Smooth muscle cell (in vitro differentiated cells): ENCODE measurements around the gene USP43. TPM values are rescaled to one million over a fixed set of nuclear protein-coding genes. Genes with fewer than 3 reads are reported as not detected.

Experiments
- DNase-seq: peaks from one replicate; lab custom pipeline; 2025; ENCODE audit not compliant: unreplicated experiment; lab: John Stamatoyannopoulos, UW
- H2AFZ ChIP-seq: fragments of 200-600 bp; sonication (generic); 2 replicates; pipeline ENCODE4 v1.6.0; 2016; ENCODE audit warnings: antibody characterized with exemption, low read depth, mild to moderate bottlenecking
- H3F3A ChIP-seq: fragments of 200-600 bp; sonication (generic); 2 replicates; pipeline ENCODE4 v1.6.0; 2017; ENCODE audit warnings: antibody characterized with exemption, low read depth
- H3K27ac ChIP-seq: fragments of 200-600 bp; sonication (generic); 2 replicates; pipeline ENCODE4 v1.5.1; 2016; ENCODE audit warnings: low read depth, mild to moderate bottlenecking
- H3K27me3 ChIP-seq: fragments of 200-600 bp; sonication (generic); 2 replicates; pipeline ENCODE4 v1.6.1; 2016; ENCODE audit warnings: low read depth, mild to moderate bottlenecking
- H3K36me3 ChIP-seq: fragments of 200-600 bp; sonication (generic); 2 replicates; pipeline ENCODE4 v1.5.1; 2016; ENCODE audit warnings: low read depth
- H3K4me1 ChIP-seq: fragments of 200-600 bp; sonication (generic); 2 replicates; pipeline ENCODE4 v1.5.1; 2016; ENCODE audit warnings: low read depth
- H3K4me2 ChIP-seq: fragments of 200-600 bp; sonication (generic); 2 replicates; pipeline ENCODE4 v1.6.0; 2016; ENCODE audit warnings: mild to moderate bottlenecking
- H3K4me3 ChIP-seq: fragments of 200-600 bp; sonication (generic); 2 replicates; pipeline ENCODE4 v1.5.1; 2016; ENCODE audit warnings: mild to moderate bottlenecking
- H3K79me2 ChIP-seq: fragments of 200-600 bp; sonication (generic); 2 replicates; pipeline ENCODE4 v1.6.0; 2016; ENCODE audit warnings: low read depth, mild to moderate bottlenecking
- H3K9ac ChIP-seq: fragments of 200-600 bp; sonication (generic); 2 replicates; pipeline ENCODE4 v1.6.0; 2016; ENCODE audit warnings: low read depth
- H3K9me3 ChIP-seq: fragments of 200-600 bp; sonication (generic); replicated peaks from 2 replicates; pipeline ENCODE4 v1.5.1; 2016; ENCODE audit warnings: low read depth
- H4K20me1 ChIP-seq: fragments of 200-600 bp; sonication (generic); 2 replicates; pipeline ENCODE4 v1.6.0; 2016; ENCODE audit warnings: low read depth
- CTCF ChIP-seq: fragments of 200-600 bp; sonication (generic); IDR thresholded peaks from 2 replicates; pipeline ENCODE4 v1.5.1; 2017; ENCODE audit warnings: borderline replicate concordance, mild to moderate bottlenecking, antibody characterized with exemption; ENCODE audit not compliant: insufficient read depth, poor library complexity, severe bottlenecking
- WGBS: methylation state at CpG from one replicate; pipeline ENCODE4 v1.1.7; 2016; ENCODE audit warnings: low lambda C conversion rate; 5-methylcytosine and 5-hydroxymethylcytosine counted together
- polyA plus RNA-seq: library from polyadenylated mRNA; unstranded; fragments of >200 nt; fragmentation: Nextera tagmentation; extraction: Ambion mirVana; gene quantifications from 2 replicates; pipeline ENCODE4 v1.2.1, GENCODE V29; 2016
- total RNA-seq: library from RNA; depleted of rRNA; stranded (reverse); fragments of >200 nt; gene quantifications from 2 replicates; pipeline ENCODE4 v1.2.3, GENCODE V29; 2014

The USP43 gene
- total and polyA plus RNA-seq, 2 experiments from 2014 or later, result 2.0 to 2.7 TPM

GRCh38 chr17:9715503-9716016, 70.2 kb downstream of the USP43 start:
- no peaks in the 10 kb centered on the region for H4K20me1 ChIP-seq
- no peaks in the 10 kb centered on the region for H3K79me2 ChIP-seq
- no peak overlapping the region for H3K9ac ChIP-seq
- no peak overlapping the region for H3K4me2 ChIP-seq
- H3K36me3 ChIP-seq, result no peaks in the 10 kb centered on the region
- H3K27me3 ChIP-seq, result no peaks in the 10 kb centered on the region
- H3K27ac ChIP-seq, result no peak overlapping the region
- 100% methylated on average over 1 of the region's 1 CpG for WGBS
- no peaks in the 10 kb centered on the region for H3K9me3 ChIP-seq
- H2AFZ ChIP-seq, result no peak overlapping the region
- no peak for DNase-seq
- no peaks in the 10 kb centered on the region for H3K4me1 ChIP-seq
- H3K4me3 ChIP-seq, result no peak overlapping the region
- TF ChIP-seq CTCF, result no peak
- no peaks in the 10 kb centered on the region for H3F3A ChIP-seq

GRCh38 chr17:9725575-9725974, 80.3 kb downstream of the USP43 start:
- Histone ChIP-seq H3F3A (no peaks in the 10 kb centered on the region), H3K9ac (no peak overlapping the region), H4K20me1 (no peaks in the 10 kb centered on the region), H3K79me2 (no peaks in the 10 kb centered on the region), H3K4me2 (no peak overlapping the region), H3K27ac (no peak overlapping the region), H3K4me3 (no peak overlapping the region), H3K9me3 (no peaks in the 10 kb centered on the region), H3K27me3 (no peaks in the 10 kb centered on the region), H3K4me1 (peaks cover 7% of the 10 kb centered on the region), H3K36me3 (no peaks in the 10 kb centered on the region), H2AFZ (no peak overlapping the region)
- no peak for TF ChIP-seq CTCF
- WGBS, result 86% methylated on average over 9 of the region's 9 CpGs
- DNase-seq, result no peak

- WGBS, result 89% methylated on average over 6 of the region's 6 CpGs
- TF ChIP-seq CTCF, result no peak
- DNase-seq, result no peak
Observed at GRCh38 chr17:9726291-9726690, 81.0 kb downstream of the USP43 start.

GRCh38 chr17:9728005-9728404, 82.7 kb downstream of the USP43 start:
- Histone ChIP-seq H3K4me1 (peaks cover 7% of the 10 kb centered on the region), H3K4me3 (no peak overlapping the region), H3K4me2 (no peak overlapping the region), H3K27ac (no peak overlapping the region), H2AFZ (no peak overlapping the region), H3F3A (no peaks in the 10 kb centered on the region), H3K9ac (no peak overlapping the region), H4K20me1 (no peaks in the 10 kb centered on the region), H3K27me3 (no peaks in the 10 kb centered on the region), H3K36me3 (no peaks in the 10 kb centered on the region), H3K9me3 (no peaks in the 10 kb centered on the region), H3K79me2 (no peaks in the 10 kb centered on the region)
- DNase-seq, result no peak
- 96% methylated on average over 18 of the region's 18 CpGs for WGBS
- no peak for TF ChIP-seq CTCF

More at GRCh38 chr17:9726291-9726690, 81.0 kb downstream of the USP43 start:
- Histone ChIP-seq H4K20me1 (no peaks in the 10 kb centered on the region), H3K9me3 (no peaks in the 10 kb centered on the region), H2AFZ (no peak overlapping the region), H3K4me3 (no peak overlapping the region), H3K4me2 (no peak overlapping the region), H3F3A (no peaks in the 10 kb centered on the region), H3K4me1 (peaks cover 7% of the 10 kb centered on the region), H3K79me2 (no peaks in the 10 kb centered on the region), H3K36me3 (no peaks in the 10 kb centered on the region), H3K27me3 (no peaks in the 10 kb centered on the region), H3K27ac (no peak overlapping the region), H3K9ac (no peak overlapping the region)
